Sigmoid colon (tissue), 4 donors: ENCODE measurements around the gene STK24.

Source experiments
- POLR2A ChIP-seq, 2 donors: fragments of 450-650 bp; IDR thresholded peaks; one replicate each; pipeline ENCODE4 v1.6.1; 2016; ENCODE audit warnings: antibody characterized with exemption in 2 of 2, mild to moderate bottlenecking in 2 of 2, moderate library complexity in 2 of 2
- POLR2AphosphoS5 ChIP-seq, 4 donors: sonication (generic); formaldehyde crosslinking; IDR thresholded peaks; one replicate each; pipeline ENCODE4 v1.6.1; 2017; ENCODE audit warnings: antibody characterized with exemption in 4 of 4
- TF ChIP-seq, protein P1 (sequence below), 4 experiments: fragments of 450-650 bp in 3 of 4; fragments of 200-600 bp in 1 of 4; IDR thresholded peaks; one replicate each; pipeline ENCODE4 v1.5.1; 2016 to 2019; ENCODE audit warnings: antibody characterized with exemption in 4 of 4, mild to moderate bottlenecking in 3 of 4, moderate library complexity in 2 of 4

DNA sequence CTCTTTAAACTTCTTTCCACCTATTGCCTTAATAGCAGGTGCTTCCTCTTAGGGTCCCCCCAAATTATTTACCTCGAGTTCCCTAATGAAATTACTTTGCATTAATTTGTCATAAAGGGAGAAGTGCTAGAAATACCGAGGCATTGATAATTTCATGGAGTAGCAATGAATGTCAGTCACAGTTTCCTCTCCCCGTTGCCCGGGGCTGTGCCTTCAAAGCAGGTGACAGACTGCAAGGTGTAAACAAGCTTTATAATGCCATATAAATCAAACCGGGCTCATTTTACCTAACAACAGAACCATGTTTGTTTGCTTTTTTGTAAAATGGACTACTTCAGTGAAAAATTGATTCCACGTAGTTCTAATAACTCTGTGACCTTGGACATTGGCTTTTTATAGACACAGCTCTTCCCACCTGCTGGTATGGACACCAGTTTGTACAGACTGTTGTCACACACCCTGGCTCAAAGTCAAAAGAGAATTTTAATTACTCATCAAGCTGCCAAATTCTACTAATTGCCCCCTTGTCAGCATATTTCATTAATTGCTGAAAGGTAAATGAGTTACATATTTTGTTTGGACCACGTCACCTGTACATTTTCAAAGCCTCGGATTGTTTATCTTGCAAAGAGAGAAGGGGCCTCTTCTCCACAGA is 171.1 kb downstream of the STK24 start:
- TF ChIP-seq, protein P1, sequence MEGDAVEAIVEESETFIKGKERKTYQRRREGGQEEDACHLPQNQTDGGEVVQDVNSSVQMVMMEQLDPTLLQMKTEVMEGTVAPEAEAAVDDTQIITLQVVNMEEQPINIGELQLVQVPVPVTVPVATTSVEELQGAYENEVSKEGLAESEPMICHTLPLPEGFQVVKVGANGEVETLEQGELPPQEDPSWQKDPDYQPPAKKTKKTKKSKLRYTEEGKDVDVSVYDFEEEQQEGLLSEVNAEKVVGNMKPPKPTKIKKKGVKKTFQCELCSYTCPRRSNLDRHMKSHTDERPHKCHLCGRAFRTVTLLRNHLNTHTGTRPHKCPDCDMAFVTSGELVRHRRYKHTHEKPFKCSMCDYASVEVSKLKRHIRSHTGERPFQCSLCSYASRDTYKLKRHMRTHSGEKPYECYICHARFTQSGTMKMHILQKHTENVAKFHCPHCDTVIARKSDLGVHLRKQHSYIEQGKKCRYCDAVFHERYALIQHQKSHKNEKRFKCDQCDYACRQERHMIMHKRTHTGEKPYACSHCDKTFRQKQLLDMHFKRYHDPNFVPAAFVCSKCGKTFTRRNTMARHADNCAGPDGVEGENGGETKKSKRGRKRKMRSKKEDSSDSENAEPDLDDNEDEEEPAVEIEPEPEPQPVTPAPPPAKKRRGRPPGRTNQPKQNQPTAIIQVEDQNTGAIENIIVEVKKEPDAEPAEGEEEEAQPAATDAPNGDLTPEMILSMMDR (IDR thresholded peaks at IDR 0.05), result no peak
- TF ChIP-seq POLR2A (IDR thresholded peaks at IDR 0.05) (no peak), POLR2AphosphoS5 (IDR thresholded peaks at IDR 0.05) (no peak)
